GM12874 (cell line): Measurements from ENCODE around the gene KRTAP5-2.

Source experiments
- TF ChIP-seq, protein P1 (sequence below): IDR thresholded peaks from 2 replicates; pipeline ENCODE4 v1.5.1; 2011; ENCODE audit warnings: low read depth, mild to moderate bottlenecking, control low read depth, low read length, moderate library complexity; ENCODE audit not compliant: insufficient read depth

Gene KRTAP5-2

GRCh38 chr11:1571760-1572196 is 26.3 kb downstream of the KRTAP5-2 start:
- TF ChIP-seq, protein P1, sequence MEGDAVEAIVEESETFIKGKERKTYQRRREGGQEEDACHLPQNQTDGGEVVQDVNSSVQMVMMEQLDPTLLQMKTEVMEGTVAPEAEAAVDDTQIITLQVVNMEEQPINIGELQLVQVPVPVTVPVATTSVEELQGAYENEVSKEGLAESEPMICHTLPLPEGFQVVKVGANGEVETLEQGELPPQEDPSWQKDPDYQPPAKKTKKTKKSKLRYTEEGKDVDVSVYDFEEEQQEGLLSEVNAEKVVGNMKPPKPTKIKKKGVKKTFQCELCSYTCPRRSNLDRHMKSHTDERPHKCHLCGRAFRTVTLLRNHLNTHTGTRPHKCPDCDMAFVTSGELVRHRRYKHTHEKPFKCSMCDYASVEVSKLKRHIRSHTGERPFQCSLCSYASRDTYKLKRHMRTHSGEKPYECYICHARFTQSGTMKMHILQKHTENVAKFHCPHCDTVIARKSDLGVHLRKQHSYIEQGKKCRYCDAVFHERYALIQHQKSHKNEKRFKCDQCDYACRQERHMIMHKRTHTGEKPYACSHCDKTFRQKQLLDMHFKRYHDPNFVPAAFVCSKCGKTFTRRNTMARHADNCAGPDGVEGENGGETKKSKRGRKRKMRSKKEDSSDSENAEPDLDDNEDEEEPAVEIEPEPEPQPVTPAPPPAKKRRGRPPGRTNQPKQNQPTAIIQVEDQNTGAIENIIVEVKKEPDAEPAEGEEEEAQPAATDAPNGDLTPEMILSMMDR, result no peak

DNA sequence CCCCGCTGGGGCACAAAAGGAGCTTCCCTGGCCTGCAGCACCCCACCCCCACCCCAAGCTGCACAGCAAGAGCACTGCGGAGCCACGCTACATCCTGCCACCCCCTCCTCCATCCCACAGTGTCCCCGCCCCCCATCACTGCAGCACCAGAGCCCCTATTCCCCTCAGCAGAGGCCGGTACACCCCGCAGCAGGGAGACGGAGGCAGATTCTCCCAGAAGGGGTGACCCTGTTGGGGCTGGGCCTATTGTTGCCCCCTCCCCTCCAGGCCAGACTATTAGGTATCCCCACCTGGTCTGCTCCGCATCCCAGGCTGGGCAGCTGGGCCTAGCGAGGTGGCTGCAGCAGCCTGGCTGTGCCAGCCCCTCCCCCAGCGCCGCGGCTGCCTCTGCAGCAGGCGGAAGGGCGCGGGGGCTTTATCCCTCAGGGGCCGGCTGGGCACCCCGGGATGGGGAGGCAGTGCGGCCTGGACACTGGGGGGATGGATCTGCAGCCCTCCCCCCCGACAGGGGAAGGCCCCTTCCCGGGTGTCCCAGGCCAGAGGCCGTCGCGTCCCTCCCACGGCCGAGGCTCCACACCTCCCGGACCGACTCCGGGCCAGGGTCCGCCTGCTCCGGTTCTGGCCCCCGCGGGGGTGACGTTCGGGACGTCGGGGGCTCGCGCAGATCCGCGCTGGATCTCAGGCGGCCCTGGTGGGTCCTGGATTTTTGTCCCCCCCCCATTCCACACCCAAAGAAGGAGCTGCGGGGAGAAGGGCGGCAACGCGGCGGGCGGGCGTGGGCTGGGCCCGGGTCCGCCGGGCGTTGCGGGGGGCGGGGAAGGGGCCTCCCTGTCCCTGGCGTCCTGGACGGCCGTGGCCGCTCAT is 27.0 kb downstream of the KRTAP5-2 start:
- TF ChIP-seq, protein P1, result no peak

GRCh38 chr11:1570531-1570895 is 27.6 kb downstream of the KRTAP5-2 start:
- TF ChIP-seq, protein P1, result no peak

DNA sequence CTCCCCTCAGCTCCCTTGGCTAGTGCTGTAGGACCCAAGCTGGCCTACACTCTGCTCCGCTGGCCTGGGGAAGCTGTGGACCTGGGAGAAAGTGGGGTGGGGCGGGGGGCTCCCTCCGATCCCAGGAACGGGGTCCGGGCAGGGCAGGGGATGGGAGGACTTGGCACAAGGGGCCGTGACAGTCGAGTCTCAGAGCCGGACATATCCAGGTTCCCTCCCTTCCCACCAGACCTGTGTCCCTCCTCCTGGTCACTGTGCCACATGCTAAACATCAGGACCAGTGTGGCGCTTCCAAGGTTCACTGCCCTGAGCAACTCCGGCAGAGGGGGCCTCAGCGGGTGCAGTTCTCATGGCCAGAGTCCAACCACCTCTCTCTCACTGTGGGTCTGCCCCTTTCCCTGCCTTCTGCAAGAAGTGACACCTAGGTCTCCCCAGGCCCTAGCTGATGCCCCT is 28.1 kb downstream of the KRTAP5-2 start:
- TF ChIP-seq, protein P1, result no peak

DNA sequence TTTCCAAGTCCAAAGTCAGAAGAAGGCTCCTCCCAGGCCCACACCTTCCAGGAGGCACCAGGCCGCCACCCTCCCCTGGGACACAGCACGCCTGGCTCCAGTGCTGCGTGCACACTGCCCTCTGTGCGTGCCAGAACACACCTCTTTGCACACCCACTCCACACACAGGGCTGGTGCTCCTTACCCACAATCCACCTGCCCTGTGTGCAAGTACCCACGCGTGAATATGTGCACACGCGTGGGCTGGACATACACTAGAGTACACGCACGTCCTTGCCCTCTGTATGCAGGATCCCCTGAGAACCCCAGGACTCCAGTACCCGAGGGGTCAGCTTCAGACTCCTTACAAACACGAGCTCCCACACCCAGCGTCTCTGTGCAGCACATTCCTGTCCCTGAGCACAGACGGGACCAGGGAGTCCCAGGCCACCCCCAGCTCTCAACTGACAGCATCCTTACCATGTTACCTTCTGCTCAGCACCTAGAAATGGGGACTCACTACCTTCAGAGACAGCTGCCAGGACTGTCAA is 28.8 kb downstream of the KRTAP5-2 start:
- TF ChIP-seq, protein P1, result no peak

GRCh38 chr11:1568441-1568911 is 29.6 kb downstream of the KRTAP5-2 start:
- TF ChIP-seq, protein P1, result no peak

DNA sequence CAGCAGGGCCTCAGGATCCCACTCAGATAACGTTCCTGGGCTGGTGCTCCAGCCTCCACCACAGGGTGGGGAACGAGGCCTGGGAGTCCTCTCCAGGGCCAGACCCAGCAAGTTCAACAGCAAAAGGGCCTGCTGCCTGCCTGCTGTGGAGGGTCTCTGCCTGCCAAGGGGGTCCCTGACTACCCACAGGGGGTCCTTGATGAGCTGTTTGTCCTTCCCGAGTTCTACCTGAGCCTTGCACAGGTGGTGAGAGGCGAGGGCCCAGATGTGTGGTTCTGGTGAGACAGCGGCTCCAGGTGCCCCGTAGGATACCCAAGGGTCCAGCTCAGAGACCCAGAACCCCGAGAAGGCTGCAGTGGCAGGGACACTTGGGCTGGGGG is 30.4 kb downstream of the KRTAP5-2 start:
- TF ChIP-seq, protein P1, result no peak
